ENCODE measurements around the gene ZNF80. TPM values are rescaled to one million over a fixed set of nuclear protein-coding genes. Genes with fewer than 3 reads are reported as not detected.

ZNF80 gene
- total and polyA plus RNA-seq, 7 donors, result 0.19 TPM; not detected in 6

DNA sequence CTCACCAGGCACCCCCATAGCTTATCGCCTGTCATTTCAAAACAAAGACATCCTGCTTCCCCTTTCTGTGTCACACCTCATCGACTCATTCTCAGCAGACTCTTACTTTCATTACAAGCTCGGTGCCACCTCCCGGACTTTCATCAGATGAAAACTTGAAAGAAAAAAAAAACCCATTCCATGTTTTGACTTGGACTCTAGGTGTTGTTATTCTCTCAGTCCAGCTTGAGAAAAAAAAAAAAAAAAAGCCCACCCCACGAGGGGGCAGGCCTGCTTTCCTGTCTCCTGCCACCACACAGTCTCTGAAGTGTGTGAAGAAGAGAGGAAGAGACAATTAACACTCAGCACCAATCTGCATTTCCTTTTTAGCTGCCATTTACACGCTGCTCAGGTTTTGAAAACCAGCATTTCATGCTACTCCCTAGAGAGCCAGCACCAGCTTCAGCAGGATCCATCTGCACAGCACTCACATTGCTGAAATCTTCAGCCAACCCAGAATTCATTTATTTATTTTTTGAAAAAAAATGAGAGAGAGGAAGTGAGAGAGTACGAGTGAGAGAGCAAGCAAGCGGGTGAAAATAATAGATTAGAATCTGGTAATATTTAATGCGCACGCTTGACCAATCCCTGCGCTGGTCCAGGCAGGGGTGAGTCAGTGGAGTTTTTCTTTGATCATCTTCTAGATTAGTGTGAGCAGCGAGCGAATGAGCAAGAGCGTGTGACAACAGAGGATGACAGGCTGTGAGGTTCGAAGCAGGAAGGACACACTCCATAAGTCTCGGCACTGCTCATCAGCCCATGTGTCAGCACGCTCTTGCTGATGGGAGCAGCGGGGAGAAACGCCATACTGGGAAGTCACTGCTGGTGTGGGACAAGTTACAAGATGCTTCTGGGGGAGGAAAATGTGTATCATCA is 23.5 kb downstream of the ZNF80 start:
- H3K27ac ChIP-seq, result no peak overlapping the region
- no peak for TF ChIP-seq EP300 (IDR thresholded peaks at IDR 0.05)
- TF ChIP-seq POLR2AphosphoS5 (IDR thresholded peaks at IDR 0.05), result no peak
- TF ChIP-seq POLR2A (IDR thresholded peaks at IDR 0.05), result no peak
- TF ChIP-seq, protein P1, sequence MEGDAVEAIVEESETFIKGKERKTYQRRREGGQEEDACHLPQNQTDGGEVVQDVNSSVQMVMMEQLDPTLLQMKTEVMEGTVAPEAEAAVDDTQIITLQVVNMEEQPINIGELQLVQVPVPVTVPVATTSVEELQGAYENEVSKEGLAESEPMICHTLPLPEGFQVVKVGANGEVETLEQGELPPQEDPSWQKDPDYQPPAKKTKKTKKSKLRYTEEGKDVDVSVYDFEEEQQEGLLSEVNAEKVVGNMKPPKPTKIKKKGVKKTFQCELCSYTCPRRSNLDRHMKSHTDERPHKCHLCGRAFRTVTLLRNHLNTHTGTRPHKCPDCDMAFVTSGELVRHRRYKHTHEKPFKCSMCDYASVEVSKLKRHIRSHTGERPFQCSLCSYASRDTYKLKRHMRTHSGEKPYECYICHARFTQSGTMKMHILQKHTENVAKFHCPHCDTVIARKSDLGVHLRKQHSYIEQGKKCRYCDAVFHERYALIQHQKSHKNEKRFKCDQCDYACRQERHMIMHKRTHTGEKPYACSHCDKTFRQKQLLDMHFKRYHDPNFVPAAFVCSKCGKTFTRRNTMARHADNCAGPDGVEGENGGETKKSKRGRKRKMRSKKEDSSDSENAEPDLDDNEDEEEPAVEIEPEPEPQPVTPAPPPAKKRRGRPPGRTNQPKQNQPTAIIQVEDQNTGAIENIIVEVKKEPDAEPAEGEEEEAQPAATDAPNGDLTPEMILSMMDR (IDR thresholded peaks at IDR 0.05), result no peak
- H3K36me3 ChIP-seq, result no peaks in the 10 kb centered on the region
- WGBS, 2 donors, result 17 to 44% methylated on average over 19 of the region's 19 CpGs
- H3K27me3 ChIP-seq, result peaks cover 0 to 6% (median 0%) of the 10 kb centered on the region in 3 donors
- no peaks in the 10 kb centered on the region for H3K9me3 ChIP-seq
- H3K4me3 ChIP-seq, result no peak overlapping the region
- intact Hi-C loops (cut with DNase I), result no loop called here
- H3K4me1 ChIP-seq, result no peaks in the 10 kb centered on the region
- no peak for DNase-seq

DNA sequence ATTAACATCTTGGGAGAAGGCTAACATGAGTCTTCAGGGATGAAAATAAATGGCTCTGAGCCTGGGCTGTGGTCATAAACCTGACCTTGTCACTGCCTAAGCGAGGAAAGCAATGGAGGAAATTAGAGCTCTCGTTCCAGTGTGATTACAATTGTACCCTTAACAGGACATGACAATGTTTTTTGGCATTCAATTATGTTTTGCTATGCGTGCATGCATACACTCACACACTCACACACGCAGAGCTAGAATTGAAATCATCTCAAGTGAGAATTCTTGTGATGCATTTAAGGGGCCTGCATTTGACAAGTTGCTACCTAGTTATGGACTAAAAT is 24.1 kb downstream of the ZNF80 start:
- peaks cover 0 to 6% (median 0%) of the 10 kb centered on the region in 3 donors for H3K27me3 ChIP-seq
- no peaks in the 10 kb centered on the region for H3K9me3 ChIP-seq
- TF ChIP-seq POLR2AphosphoS5 (IDR thresholded peaks at IDR 0.05) (no peak), POLR2A (IDR thresholded peaks at IDR 0.05) (no peak), EP300 (IDR thresholded peaks at IDR 0.05) (no peak)
- TF ChIP-seq, protein P1 (IDR thresholded peaks at IDR 0.05), result no peak
- intact Hi-C loops (cut with DNase I), result no loop called here
- no peak for DNase-seq
- no peak overlapping the region for H3K4me3 ChIP-seq
- H3K27ac ChIP-seq, result no peak overlapping the region
- no peaks in the 10 kb centered on the region for H3K36me3 ChIP-seq
- H3K4me1 ChIP-seq, result no peaks in the 10 kb centered on the region
- 31 to 46% methylated on average over 4 of the region's 4 CpGs for WGBS, 2 donors

DNA sequence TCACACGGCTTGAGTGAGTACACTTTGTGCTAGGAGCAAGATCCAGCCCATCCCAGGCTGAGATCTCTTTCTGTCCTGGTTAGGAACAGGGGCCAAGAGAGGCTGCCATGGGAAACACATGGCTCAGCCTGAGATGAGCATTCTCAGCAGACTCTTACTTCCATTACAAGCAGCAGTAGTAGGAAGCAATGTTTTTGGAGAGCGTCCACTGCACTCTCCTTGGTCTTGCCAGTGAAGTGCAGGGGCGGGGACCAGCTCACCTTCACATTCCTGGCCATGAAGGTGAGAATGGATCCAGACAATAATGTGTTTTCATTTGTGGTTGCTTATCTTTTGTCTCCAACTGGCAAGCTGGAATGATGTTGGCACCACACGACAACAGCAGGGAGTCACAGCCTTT is 24.7 kb downstream of the ZNF80 start:
- 80 to 87% methylated on average over 4 of the region's 4 CpGs for WGBS, 2 donors
- Histone ChIP-seq H3K9me3 (no peaks in the 10 kb centered on the region), H3K36me3 (no peaks in the 10 kb centered on the region), H3K4me1 (no peaks in the 10 kb centered on the region), H3K27me3 (peaks cover 0 to 6% (median 0%) of the 10 kb centered on the region in 3 donors), H3K27ac (no peak overlapping the region), H3K4me3 (no peak overlapping the region)
- no peak for TF ChIP-seq POLR2AphosphoS5 (IDR thresholded peaks at IDR 0.05)
- TF ChIP-seq POLR2A (IDR thresholded peaks at IDR 0.05), result no peak
- TF ChIP-seq, protein P1 (IDR thresholded peaks at IDR 0.05), result no peak
- TF ChIP-seq EP300 (IDR thresholded peaks at IDR 0.05), result no peak
- intact Hi-C loops (cut with DNase I), result no loop called here
- no peak for DNase-seq

DNA sequence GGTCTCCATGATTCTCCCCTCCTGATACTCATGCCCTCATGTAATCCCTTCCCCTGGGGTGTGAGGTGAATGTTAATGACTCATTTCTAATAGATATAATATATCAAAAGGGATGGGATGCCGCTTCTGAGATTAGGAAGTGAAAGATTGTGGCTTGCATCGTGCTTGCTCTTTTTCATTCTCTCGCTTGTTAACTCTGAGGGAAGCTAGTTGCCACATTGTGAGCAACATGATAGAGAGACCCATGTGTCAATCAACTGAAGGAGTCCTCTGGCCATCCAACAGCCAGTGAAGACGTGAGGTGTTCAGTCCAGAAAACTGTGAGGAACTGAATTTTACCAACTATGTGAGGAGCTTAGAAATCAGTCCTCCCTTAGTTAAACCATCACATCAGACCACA is 29.6 kb downstream of the ZNF80 start:
- no peak for DNase-seq
- intact Hi-C loops (cut with DNase I), result no loop called here
- 67 to 68% methylated on average over 4 of the region's 4 CpGs for WGBS, 2 donors
- Histone ChIP-seq H3K4me1 (no peaks in the 10 kb centered on the region), H3K36me3 (no peaks in the 10 kb centered on the region), H3K27me3 (peaks cover 0 to 4% (median 0%) of the 10 kb centered on the region in 3 donors), H3K9me3 (no peaks in the 10 kb centered on the region), H3K4me3 (no peak overlapping the region), H3K27ac (no peak overlapping the region)
- TF ChIP-seq POLR2AphosphoS5 (IDR thresholded peaks at IDR 0.05) (no peak), POLR2A (IDR thresholded peaks at IDR 0.05) (no peak), EP300 (IDR thresholded peaks at IDR 0.05) (no peak)
- TF ChIP-seq, protein P1 (IDR thresholded peaks at IDR 0.05), result no peak
